ENCODE measurements around the gene B9D1.

Gene B9D1

GRCh38 chr17:19362277-19363113 is at the start of gene B9D1:
Gene B9D1 (minus strand): TSS chr17:19362723. CDS start chr17:19362569, 154 bp downstream.
- peak; percentile 98 for DNase-seq (ENCODE audit: low spot score)
- in situ Hi-C loops (cut with MboI; ENCODE audit: low pct_unique_long_range_greater_than_20kb, low sequenced_read_pairs, unreplicated experiment) = loop anchor here (10.0 to 25.0 kb wide), 2 partner anchors 62 to 400 kb away; no protein-coding TSS in a partner anchor
- TF ChIP-seq CTCF (IDR thresholded peaks at IDR 0.05; ENCODE audit: extremely low read depth, insufficient read depth, missing control alignments) = peak; percentile 98

GRCh38 chr17:19411631-19412030 is 49.1 kb upstream of the B9D1 start:
- in situ Hi-C loops (cut with MboI; ENCODE audit: low pct_unique_long_range_greater_than_20kb, low sequenced_read_pairs, unreplicated experiment) = no loop called here
- DNase-seq (ENCODE audit: low spot score) = no peak
- TF ChIP-seq CTCF (IDR thresholded peaks at IDR 0.05; ENCODE audit: extremely low read depth, insufficient read depth, missing control alignments) = no peak

- no peak for TF ChIP-seq CTCF (IDR thresholded peaks at IDR 0.05; ENCODE audit: extremely low read depth, insufficient read depth, missing control alignments)
- in situ Hi-C loops (cut with MboI; ENCODE audit: low pct_unique_long_range_greater_than_20kb, low sequenced_read_pairs, unreplicated experiment) = no loop called here
- no peak for DNase-seq (ENCODE audit: low spot score)
Measured at GRCh38 chr17:19410875-19411620, 48.5 kb upstream of the B9D1 start, which contains the start of gene RNF112. Gene RNF112 (plus strand): TSS chr17:19411232. CDS start chr17:19411409, 177 bp downstream.

GRCh38 chr17:19410091-19410490 is 47.6 kb upstream of the B9D1 start:
- TF ChIP-seq CTCF (IDR thresholded peaks at IDR 0.05; ENCODE audit: extremely low read depth, insufficient read depth, missing control alignments) = no peak
- in situ Hi-C loops (cut with MboI; ENCODE audit: low pct_unique_long_range_greater_than_20kb, low sequenced_read_pairs, unreplicated experiment) = no loop called here

GRCh38 chr17:19409509-19409908 is 47.0 kb upstream of the B9D1 start:
- in situ Hi-C loops (cut with MboI; ENCODE audit: low pct_unique_long_range_greater_than_20kb, low sequenced_read_pairs, unreplicated experiment) = no loop called here
- TF ChIP-seq CTCF (IDR thresholded peaks at IDR 0.05; ENCODE audit: extremely low read depth, insufficient read depth, missing control alignments) = no peak
- no peak for DNase-seq (ENCODE audit: low spot score)

More at GRCh38 chr17:19410091-19410490, 47.6 kb upstream of the B9D1 start:
- DNase-seq (ENCODE audit: low spot score) = no peak

- in situ Hi-C loops (cut with MboI; ENCODE audit: low pct_unique_long_range_greater_than_20kb, low sequenced_read_pairs, unreplicated experiment) = no loop called here
- no peak for TF ChIP-seq CTCF (IDR thresholded peaks at IDR 0.05; ENCODE audit: extremely low read depth, insufficient read depth, missing control alignments)
- no peak for DNase-seq (ENCODE audit: low spot score)
Measured at GRCh38 chr17:19409066-19409465, 46.5 kb upstream of the B9D1 start.
